ENCODE data around the gene FAM217A. TPM values are rescaled to one million over a fixed set of nuclear protein-coding genes. Genes with fewer than 3 reads are reported as not detected.

The FAM217A gene
- total RNA-seq, 1 experiment from 2014 or later: not detected

GRCh38 chr6:4125500-4125899 lies 46.6 kb upstream of the FAM217A start:
- no peaks in the 10 kb centered on the region for H3K9me3 Mint-ChIP-seq (ENCODE audit: unreplicated experiment)
- TF ChIP-seq, protein P1, sequence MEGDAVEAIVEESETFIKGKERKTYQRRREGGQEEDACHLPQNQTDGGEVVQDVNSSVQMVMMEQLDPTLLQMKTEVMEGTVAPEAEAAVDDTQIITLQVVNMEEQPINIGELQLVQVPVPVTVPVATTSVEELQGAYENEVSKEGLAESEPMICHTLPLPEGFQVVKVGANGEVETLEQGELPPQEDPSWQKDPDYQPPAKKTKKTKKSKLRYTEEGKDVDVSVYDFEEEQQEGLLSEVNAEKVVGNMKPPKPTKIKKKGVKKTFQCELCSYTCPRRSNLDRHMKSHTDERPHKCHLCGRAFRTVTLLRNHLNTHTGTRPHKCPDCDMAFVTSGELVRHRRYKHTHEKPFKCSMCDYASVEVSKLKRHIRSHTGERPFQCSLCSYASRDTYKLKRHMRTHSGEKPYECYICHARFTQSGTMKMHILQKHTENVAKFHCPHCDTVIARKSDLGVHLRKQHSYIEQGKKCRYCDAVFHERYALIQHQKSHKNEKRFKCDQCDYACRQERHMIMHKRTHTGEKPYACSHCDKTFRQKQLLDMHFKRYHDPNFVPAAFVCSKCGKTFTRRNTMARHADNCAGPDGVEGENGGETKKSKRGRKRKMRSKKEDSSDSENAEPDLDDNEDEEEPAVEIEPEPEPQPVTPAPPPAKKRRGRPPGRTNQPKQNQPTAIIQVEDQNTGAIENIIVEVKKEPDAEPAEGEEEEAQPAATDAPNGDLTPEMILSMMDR (IDR thresholded peaks at IDR 0.05; ENCODE audit: insufficient read depth in 1 of 2, low read depth in 1 of 2, low read length in 1 of 2, severe bottlenecking in 1 of 2, unreplicated experiment in 1 of 2): no peak
- H3K27ac Mint-ChIP-seq (ENCODE audit: unreplicated experiment): peak overlapping the region; percentile 65
- CTCF ChIA-PET: interaction anchor here (2.8 kb wide), 1 partner anchor 10 kb away, joined by 14 read pairs; the partner anchor contains the start of gene ECI2
- H3K9me3 ChIP-seq: 0 out of 2 replicates have a peak, but pooled peaks cover 4% of the 10 kb centered on the region
- no peaks in the 10 kb centered on the region for H3K36me3 ChIP-seq (ENCODE audit: control insufficient read depth, insufficient read depth, low read length)
- intact Hi-C loops (cut with micrococcal nuclease; ENCODE audit: unreplicated experiment): no loop called here
- H3K4me1 ChIP-seq: peaks cover 32% of the 10 kb centered on the region
- peaks cover 5% of the 10 kb centered on the region for H3K36me3 Mint-ChIP-seq (ENCODE audit: insufficient read depth, unreplicated experiment)
- no TSS peak for BruUV-seq (replicated peaks)
- H3K4me1 Mint-ChIP-seq (ENCODE audit: low read depth, unreplicated experiment): peaks cover 25% of the 10 kb centered on the region
- peak overlapping the region; percentile 31 for H3K4me3 Mint-ChIP-seq (ENCODE audit: unreplicated experiment)
- POLR2A ChIA-PET: interaction anchor here (1.9 kb wide), 1 partner anchor 10 kb away, joined by 13 read pairs; the partner anchor contains the start of gene ECI2
- no peaks in the 10 kb centered on the region for H3K27me3 ChIP-seq (replicated peaks; ENCODE audit: control insufficient read depth, insufficient read depth, low read length)
- no peak overlapping the region for H3K4me3 ChIP-seq (ENCODE audit: low read depth, low read length)
- no peaks in the 10 kb centered on the region for H3K27me3 Mint-ChIP-seq (ENCODE audit: insufficient read depth, unreplicated experiment)
- DNase-seq: no peak

- Mint-ChIP-seq H3K4me3 (ENCODE audit: unreplicated experiment) (no peak overlapping the region), H3K27ac (ENCODE audit: unreplicated experiment) (no peak overlapping the region)
- CTCF ChIA-PET: interaction anchor here (1.2 to 2.8 kb wide), 2 partner anchors 11 to 31 kb away, joined by 3 to 14 read pairs; partner anchors contain the start of gene ECI2
Observed at GRCh38 chr6:4124351-4124750, 45.4 kb upstream of the FAM217A start.

DNA sequence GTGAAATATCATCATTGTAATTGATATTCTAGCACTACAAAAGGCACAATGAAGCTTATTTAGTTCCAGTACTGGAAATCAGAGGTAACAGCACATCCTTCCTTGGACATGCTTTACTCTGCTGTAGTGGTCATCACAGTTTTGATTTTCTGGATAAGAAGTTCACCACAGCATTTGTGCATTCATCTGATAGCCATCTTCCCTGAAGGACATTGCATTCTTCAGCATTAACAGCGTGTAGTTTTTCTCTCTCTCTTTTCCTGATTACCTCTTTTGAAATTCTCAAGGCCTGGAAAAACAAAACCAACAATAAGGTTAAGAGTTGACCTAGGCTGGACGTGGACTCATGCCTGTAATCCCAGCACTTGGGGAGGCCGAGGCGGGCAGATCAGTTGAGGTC lies 36.8 kb upstream of the FAM217A start:
- Mint-ChIP-seq H3K4me1 (ENCODE audit: low read depth, unreplicated experiment) (no peaks in the 10 kb centered on the region), H3K9me3 (ENCODE audit: unreplicated experiment) (no peaks in the 10 kb centered on the region), H3K36me3 (ENCODE audit: insufficient read depth, unreplicated experiment) (peaks cover 6% of the 10 kb centered on the region), H3K4me3 (ENCODE audit: unreplicated experiment) (no peak overlapping the region), H3K27ac (ENCODE audit: unreplicated experiment) (no peak overlapping the region), H3K27me3 (ENCODE audit: insufficient read depth, unreplicated experiment) (no peaks in the 10 kb centered on the region)
- DNase-seq: no peak
- intact Hi-C loops (cut with micrococcal nuclease; ENCODE audit: unreplicated experiment): no loop called here
- Histone ChIP-seq H3K9me3 (0 out of 2 replicates have a peak, but pooled peaks cover under 1% of the 10 kb centered on the region), H3K4me1 (no peaks in the 10 kb centered on the region), H3K36me3 (ENCODE audit: control insufficient read depth, insufficient read depth, low read length) (no peaks in the 10 kb centered on the region), H3K4me3 (ENCODE audit: low read depth, low read length) (no peak overlapping the region), H3K27me3 (replicated peaks; ENCODE audit: control insufficient read depth, insufficient read depth, low read length) (no peaks in the 10 kb centered on the region)
- BruUV-seq (replicated peaks): no TSS peak
- CTCF ChIA-PET: no interaction called here
- POLR2A ChIA-PET: no interaction called here
- TF ChIP-seq, protein P1 (IDR thresholded peaks at IDR 0.05; ENCODE audit: insufficient read depth in 1 of 2, low read depth in 1 of 2, low read length in 1 of 2, severe bottlenecking in 1 of 2, unreplicated experiment in 1 of 2): no peak

More at GRCh38 chr6:4124351-4124750, 45.4 kb upstream of the FAM217A start:
- H3K4me1 Mint-ChIP-seq (ENCODE audit: low read depth, unreplicated experiment): peaks cover 25% of the 10 kb centered on the region
- H3K4me3 ChIP-seq (ENCODE audit: low read depth, low read length): no peak overlapping the region
- H3K27me3 Mint-ChIP-seq (ENCODE audit: insufficient read depth, unreplicated experiment): no peaks in the 10 kb centered on the region
- intact Hi-C loops (cut with micrococcal nuclease; ENCODE audit: unreplicated experiment): no loop called here
- no peaks in the 10 kb centered on the region for H3K27me3 ChIP-seq (replicated peaks; ENCODE audit: control insufficient read depth, insufficient read depth, low read length)
- DNase-seq: no peak
- peaks cover 5% of the 10 kb centered on the region for H3K36me3 Mint-ChIP-seq (ENCODE audit: insufficient read depth, unreplicated experiment)
- H3K36me3 ChIP-seq (ENCODE audit: control insufficient read depth, insufficient read depth, low read length): no peaks in the 10 kb centered on the region
- BruUV-seq (replicated peaks): no TSS peak
- POLR2A ChIA-PET: interaction anchor here (1.9 kb wide), 1 partner anchor 11 kb away, joined by 13 read pairs; the partner anchor contains the start of gene ECI2
- TF ChIP-seq, protein P1 (IDR thresholded peaks at IDR 0.05; ENCODE audit: insufficient read depth in 1 of 2, low read depth in 1 of 2, low read length in 1 of 2, severe bottlenecking in 1 of 2, unreplicated experiment in 1 of 2): no peak
- H3K9me3 ChIP-seq: 0 out of 2 replicates have a peak, but pooled peaks cover 4% of the 10 kb centered on the region
- no peaks in the 10 kb centered on the region for H3K9me3 Mint-ChIP-seq (ENCODE audit: unreplicated experiment)
- peaks cover 32% of the 10 kb centered on the region for H3K4me1 ChIP-seq
